ENCODE data around the gene EHMT2. TPM values are rescaled to one million over a fixed set of nuclear protein-coding genes. Genes with fewer than 3 reads are reported as not detected.
A peak's percentile ranks its signal among the peaks of the same experiment; 100 is the strongest.

EHMT2 gene
- total and polyA plus RNA-seq, 2 of the 13 experiments (the other 11 are each of a cell fraction or from before 2014, with no cell fraction given), result 55.2 to 69.2 TPM

DNA sequence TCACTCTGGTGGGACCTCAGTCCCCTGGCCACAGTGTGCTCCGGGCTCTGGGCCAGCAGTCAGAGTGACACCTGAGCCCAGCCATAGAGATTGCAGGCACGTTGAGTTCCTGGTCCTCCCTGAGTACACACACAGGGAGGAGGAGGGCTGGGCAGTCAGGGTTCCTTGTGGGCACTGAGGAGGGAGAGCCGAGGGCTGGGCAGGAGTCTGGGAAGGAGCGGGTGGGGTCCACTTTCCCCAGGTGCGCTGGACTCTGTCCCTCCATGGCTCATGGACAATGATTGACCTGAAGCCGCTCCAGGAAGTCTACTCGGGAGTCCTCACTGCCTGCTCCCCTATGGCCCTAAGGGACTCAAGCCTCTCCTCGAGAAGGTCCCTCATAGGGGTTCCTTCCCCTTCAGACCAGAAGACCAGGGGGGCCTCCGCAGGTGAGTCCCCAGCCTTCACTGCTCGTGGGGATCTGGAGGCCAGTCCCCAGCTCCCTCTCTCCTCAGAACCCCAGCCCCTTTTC, 19.8 kb downstream of the EHMT2 start (continued):
- TF ChIP-seq ZNF280D (CRISPR knock-in tag; IDR thresholded peaks at IDR 0.05) (no peak), ZNF484 (CRISPR knock-in tag; IDR thresholded peaks at IDR 0.05; ENCODE audit: borderline replicate concordance, low read depth) (no peak), XRCC5 (optimal IDR thresholded peaks at IDR 0.05; ENCODE audit: low read length) (peak; percentile 66), ZNF782 (CRISPR knock-in tag; IDR thresholded peaks at IDR 0.05; ENCODE audit: borderline replicate concordance) (peak; percentile 74; the same call in 1 of the 2 replicates), CAMTA2 (CRISPR knock-in tag; IDR thresholded peaks at IDR 0.05; ENCODE audit: borderline replicate concordance) (peak; percentile 36; the same call in 1 of the 2 replicates), GATAD1 (CRISPR knock-in tag; IDR thresholded peaks at IDR 0.05) (peak; percentile 52; the same call in 1 of the 2 replicates), ZNF563 (CRISPR knock-in tag; IDR thresholded peaks at IDR 0.05) (no peak; the same call in 1 of the 2 replicates), KAT8 (CRISPR knock-in tag; IDR thresholded peaks at IDR 0.05) (0 out of 2 replicates have a peak, but pooled peaks have one; percentile 41), CREB3 (CRISPR knock-in tag; IDR thresholded peaks at IDR 0.05) (no peak), ZNF772 (CRISPR knock-in tag; IDR thresholded peaks at IDR 0.05) (peak; percentile 51; the same call in 1 of the 2 replicates), ZNF263 (CRISPR knock-in tag; IDR thresholded peaks at IDR 0.05) (peak; percentile 99)
- TF ChIP-seq, protein P1, sequence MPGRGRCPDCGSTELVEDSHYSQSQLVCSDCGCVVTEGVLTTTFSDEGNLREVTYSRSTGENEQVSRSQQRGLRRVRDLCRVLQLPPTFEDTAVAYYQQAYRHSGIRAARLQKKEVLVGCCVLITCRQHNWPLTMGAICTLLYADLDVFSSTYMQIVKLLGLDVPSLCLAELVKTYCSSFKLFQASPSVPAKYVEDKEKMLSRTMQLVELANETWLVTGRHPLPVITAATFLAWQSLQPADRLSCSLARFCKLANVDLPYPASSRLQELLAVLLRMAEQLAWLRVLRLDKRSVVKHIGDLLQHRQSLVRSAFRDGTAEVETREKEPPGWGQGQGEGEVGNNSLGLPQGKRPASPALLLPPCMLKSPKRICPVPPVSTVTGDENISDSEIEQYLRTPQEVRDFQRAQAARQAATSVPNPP (CRISPR knock-in tag; IDR thresholded peaks at IDR 0.05), result no peak
- TF ChIP-seq, protein P2, sequence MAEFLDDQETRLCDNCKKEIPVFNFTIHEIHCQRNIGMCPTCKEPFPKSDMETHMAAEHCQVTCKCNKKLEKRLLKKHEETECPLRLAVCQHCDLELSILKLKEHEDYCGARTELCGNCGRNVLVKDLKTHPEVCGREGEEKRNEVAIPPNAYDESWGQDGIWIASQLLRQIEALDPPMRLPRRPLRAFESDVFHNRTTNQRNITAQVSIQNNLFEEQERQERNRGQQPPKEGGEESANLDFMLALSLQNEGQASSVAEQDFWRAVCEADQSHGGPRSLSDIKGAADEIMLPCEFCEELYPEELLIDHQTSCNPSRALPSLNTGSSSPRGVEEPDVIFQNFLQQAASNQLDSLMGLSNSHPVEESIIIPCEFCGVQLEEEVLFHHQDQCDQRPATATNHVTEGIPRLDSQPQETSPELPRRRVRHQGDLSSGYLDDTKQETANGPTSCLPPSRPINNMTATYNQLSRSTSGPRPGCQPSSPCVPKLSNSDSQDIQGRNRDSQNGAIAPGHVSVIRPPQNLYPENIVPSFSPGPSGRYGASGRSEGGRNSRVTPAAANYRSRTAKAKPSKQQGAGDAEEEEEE (CRISPR knock-in tag; IDR thresholded peaks at IDR 0.05; ENCODE audit: borderline replicate concordance), result no peak
- TF ChIP-seq, protein P3, sequence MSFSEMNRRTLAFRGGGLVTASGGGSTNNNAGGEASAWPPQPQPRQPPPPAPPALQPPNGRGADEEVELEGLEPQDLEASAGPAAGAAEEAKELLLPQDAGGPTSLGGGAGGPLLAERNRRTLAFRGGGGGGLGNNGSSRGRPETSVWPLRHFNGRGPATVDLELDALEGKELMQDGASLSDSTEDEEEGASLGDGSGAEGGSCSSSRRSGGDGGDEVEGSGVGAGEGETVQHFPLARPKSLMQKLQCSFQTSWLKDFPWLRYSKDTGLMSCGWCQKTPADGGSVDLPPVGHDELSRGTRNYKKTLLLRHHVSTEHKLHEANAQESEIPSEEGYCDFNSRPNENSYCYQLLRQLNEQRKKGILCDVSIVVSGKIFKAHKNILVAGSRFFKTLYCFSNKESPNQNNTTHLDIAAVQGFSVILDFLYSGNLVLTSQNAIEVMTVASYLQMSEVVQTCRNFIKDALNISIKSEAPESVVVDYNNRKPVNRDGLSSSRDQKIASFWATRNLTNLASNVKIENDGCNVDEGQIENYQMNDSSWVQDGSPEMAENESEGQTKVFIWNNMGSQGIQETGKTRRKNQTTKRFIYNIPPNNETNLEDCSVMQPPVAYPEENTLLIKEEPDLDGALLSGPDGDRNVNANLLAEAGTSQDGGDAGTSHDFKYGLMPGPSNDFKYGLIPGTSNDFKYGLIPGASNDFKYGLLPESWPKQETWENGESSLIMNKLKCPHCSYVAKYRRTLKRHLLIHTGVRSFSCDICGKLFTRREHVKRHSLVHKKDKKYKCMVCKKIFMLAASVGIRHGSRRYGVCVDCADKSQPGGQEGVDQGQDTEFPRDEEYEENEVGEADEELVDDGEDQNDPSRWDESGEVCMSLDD (CRISPR knock-in tag; IDR thresholded peaks at IDR 0.05; ENCODE audit: borderline replicate concordance), result no peak
- TF ChIP-seq, protein P4, sequence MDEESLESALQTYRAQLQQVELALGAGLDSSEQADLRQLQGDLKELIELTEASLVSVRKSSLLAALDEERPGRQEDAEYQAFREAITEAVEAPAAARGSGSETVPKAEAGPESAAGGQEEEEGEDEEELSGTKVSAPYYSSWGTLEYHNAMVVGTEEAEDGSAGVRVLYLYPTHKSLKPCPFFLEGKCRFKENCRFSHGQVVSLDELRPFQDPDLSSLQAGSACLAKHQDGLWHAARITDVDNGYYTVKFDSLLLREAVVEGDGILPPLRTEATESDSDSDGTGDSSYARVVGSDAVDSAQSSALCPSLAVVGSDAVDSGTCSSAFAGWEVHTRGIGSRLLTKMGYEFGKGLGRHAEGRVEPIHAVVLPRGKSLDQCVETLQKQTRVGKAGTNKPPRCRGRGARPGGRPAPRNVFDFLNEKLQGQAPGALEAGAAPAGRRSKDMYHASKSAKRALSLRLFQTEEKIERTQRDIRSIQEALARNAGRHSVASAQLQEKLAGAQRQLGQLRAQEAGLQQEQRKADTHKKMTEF (CRISPR knock-in tag; IDR thresholded peaks at IDR 0.05), result 0 out of 2 replicates have a peak, but pooled peaks have one; percentile 42

Measured in HepG2 (cell line).